RKO (cell line): Measurements from ENCODE around the gene HSF2.

Source experiments
- DNase-seq: peaks from one replicate; pipeline ENCODE4 v3.0.0-alpha.2; 2016; ENCODE audit warnings: low spot score

Gene HSF2, protein sequence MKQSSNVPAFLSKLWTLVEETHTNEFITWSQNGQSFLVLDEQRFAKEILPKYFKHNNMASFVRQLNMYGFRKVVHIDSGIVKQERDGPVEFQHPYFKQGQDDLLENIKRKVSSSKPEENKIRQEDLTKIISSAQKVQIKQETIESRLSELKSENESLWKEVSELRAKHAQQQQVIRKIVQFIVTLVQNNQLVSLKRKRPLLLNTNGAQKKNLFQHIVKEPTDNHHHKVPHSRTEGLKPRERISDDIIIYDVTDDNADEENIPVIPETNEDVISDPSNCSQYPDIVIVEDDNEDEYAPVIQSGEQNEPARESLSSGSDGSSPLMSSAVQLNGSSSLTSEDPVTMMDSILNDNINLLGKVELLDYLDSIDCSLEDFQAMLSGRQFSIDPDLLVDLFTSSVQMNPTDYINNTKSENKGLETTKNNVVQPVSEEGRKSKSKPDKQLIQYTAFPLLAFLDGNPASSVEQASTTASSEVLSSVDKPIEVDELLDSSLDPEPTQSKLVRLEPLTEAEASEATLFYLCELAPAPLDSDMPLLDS

DNA sequence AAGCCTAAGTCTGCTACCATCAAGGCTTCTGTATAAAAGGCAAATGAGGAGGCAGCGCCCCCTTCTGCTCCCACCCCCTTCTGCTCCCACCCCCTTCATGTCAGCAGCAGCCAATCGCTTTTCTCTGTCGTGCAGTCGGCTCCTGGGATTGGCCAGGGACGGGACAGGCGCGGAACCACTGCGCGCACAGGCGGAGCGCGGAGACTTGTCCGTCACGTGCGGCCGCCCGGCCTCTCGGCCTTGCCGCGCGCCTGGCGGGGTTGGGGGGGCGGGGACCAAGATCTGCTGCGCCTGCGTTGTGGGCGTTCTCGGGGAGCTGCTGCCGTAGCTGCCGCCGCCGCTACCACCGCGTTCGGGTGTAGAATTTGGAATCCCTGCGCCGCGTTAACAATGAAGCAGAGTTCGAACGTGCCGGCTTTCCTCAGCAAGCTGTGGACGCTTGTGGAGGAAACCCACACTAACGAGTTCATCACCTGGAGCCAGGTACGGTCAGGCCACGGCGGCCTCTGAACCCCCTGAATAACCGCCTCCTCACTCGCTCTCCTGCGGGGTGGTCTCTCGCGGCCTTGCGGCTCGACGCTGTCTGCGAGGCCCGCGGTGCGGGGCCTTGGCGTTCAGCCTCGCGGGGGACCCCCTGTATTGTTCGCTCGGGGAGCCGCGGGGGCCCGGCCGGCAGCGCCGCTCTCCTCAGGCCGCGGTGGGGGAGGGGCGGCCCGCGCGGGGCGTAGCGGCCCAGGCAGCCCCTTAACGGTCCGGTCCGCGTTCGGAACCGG is at the start of gene HSF2:
Gene HSF2, plus strand, starts transcription at position 305 of the 773 bp plus-strand sequence. Its CDS starts 86 bp downstream, at position 391.
- peak; percentile 96 for DNase-seq

DNA sequence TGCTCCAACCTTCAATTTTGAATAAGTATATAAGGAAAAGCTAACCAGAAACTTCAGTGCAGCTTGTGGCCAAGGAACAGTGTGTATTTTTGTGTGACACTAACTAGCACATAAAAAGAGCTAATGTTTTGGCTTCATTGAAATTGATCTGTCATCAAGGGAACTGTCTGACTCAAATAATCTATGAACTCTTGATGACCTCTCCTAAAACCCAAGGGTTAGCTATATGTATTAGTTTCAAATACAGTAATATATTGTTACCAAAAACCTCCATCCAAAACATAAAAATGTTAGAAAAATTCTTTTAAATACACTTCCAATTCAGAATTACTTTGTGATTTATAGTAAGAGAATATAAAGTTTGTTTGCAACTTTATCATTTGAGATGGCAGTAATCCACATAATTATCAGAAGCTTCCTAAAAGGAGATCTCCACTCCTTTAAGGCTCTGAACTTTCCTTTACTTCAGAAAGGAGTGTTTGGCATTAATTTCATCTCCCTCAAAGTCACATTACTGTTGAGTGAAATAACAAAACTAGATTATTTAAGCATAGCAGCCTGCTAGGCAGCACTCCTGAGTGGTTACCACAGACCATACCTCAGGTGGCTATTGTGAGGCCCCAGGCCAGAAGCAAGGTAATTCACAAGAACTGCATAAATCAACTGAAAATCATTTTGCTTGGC is 46.3 kb upstream of the HSF2 start:
- DNase-seq: no peak

- DNase-seq: no peak
These were observed 38.6 kb upstream of the HSF2 start for GRCh38 chr6:122360809-122361208.

- DNase-seq: no peak
These were observed 38.0 kb upstream of the HSF2 start for GRCh38 chr6:122361314-122361979.

DNA sequence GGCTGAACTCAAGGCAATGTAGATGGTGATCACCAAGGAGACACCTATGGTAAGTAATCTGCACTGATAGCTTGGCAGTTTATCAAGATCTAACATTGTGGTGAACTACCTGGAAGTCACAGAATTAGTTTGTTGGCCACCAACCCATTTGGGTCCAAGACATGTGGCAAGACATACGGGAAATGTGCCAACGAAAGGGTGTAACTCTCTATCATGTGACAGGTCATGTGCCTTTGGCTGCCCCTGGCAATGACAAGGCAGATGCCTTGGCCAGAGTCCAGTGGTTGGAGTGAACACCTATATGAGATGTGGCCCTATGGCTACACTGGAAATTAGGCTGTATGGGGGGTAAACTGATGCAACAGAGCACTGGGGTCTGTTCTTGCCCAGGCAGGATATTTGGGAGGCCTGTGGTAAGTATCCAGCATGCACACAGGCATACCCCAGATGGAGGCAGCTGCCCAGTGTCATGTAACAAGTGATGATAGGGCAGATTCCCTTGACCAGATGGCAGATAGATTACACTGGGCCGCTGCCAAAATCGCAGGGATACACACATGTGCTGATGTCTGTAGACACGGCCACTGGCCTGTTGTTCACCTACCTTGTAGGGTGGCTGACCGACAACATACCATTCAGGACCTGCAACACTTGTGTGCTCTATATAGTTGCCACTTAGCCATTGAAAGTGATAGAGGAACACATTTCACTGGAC is 35.5 kb upstream of the HSF2 start:
- DNase-seq: no peak

DNA sequence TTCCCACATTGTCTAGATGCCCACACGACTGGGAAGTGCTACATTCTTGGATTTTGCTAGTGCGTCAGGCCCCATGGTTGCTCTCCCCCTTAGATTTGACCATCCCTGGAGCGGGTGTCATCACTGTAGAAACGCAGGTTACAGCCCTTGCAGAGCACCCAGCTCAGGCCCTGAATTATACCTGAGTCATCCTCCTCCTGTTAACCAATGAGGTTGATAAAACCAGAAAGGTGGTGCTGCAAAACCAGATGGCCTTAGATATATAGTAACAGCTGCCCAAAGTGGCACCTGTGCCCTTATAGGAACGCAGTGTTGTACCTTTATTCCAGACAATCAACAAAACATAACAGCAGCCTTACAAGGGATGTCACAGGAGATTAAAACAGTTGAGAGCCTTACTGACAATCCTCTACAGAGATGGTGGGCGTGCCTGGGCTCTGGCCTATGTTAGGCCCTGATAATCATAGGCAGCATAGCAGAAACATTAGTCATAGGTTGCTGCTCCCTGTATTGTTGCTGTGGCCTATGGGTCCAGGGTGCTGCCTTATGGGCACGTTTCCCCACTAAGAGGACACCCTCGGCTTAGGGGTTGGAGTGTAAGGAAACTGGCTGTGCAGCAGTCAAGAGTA is 33.6 kb upstream of the HSF2 start:
- no peak for DNase-seq

- no peak for DNase-seq
These were observed 32.3 kb upstream of the HSF2 start for GRCh38 chr6:122367171-122367570.

- DNase-seq: no peak
These were observed 29.9 kb upstream of the HSF2 start for GRCh38 chr6:122369536-122369935.

- DNase-seq: peak; percentile 28
These were observed 26.8 kb upstream of the HSF2 start for GRCh38 chr6:122372647-122373046.

- no peak for DNase-seq
These were observed 25.1 kb upstream of the HSF2 start for GRCh38 chr6:122374307-122374706.

DNA sequence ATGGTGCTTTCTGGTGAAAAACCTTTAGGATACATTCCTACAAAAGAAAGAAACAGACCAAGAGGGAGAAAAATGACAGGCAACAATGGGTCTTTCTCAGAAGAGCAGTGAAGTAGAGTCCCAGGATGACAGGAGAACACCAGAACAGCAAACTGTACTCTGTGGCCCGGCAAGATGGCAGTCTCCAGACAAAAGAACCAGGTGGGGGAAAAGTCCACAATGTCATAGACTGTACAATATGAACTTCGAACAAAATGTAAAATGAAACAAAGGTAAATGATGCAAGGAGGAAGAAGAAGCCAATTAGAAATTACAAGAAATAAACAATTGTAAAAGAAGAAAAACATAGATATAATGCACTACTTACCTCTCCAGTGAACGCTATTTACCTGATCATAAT is 23.2 kb upstream of the HSF2 start:
- DNase-seq: no peak

DNA sequence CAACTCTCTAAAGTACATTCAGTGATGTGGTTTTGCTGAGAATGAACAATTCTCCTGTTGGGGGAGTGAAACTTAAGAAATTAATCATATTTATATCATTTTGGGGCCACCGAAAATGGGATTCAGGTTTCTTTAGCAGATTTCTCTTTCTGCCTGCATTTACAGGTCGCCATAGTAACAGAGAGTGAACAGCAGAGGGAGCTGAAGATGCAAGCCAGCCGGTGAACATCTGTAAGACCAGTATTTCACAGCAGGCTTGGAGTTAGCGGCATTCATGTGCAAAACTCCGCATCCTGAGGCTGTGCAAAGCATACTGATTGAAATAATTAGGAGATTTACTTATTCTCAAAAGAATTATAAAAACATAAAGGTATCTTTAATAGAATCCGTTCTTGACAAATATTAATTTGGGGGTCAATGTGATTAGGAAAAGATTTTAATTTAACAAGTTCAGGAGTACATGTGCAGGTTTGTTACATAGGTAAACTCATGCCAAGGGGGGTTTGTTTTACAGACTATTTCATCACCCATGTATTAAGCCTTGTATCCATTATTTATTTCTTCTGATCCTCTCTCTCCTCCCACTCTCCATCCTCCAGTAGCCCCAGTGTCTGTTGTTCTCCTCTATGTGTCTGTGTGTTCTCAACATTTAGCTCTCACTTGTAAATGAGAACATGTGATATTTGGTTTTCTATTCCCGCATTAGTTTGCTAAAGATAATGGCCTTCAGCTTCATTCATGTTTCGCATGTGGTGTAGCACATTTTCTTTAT is 17.8 kb upstream of the HSF2 start:
- DNase-seq: peak; percentile 75

DNA sequence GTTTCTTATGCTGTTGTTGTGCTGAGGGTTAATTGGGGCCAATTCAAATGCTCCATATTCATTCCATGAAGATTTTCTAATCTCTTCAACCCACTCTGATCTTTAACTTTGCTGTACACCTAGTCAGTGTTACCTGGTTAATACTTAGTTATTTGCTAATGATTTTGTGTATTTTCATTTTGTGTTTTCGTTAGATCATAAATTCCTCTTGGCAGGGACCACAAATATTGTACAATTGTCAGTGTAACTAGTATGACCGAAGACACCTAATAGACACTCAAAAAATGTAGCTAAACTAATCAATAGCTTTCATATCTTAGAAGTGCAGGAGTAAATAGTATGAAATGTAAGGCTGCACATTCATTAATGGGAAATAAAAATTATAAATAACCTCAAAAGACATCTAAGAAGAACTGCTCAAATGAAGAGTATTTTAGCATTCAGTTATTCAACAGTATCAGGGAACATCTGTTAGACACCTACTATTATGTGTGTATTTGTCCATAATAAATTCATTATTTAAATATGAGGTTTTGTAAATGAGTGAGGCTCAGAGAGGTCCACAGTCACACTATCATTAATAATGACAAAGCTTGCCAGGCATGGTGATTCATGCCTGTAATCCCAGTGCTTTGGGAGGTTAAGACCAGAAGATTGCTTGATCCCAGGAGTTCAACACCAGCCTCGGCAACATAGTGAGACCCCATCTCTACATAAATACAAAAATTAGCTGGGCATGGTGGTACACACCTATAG is 13.4 kb upstream of the HSF2 start:
- DNase-seq: no peak

- DNase-seq: no peak
These were observed 10.5 kb upstream of the HSF2 start for GRCh38 chr6:122388945-122389344.

DNA sequence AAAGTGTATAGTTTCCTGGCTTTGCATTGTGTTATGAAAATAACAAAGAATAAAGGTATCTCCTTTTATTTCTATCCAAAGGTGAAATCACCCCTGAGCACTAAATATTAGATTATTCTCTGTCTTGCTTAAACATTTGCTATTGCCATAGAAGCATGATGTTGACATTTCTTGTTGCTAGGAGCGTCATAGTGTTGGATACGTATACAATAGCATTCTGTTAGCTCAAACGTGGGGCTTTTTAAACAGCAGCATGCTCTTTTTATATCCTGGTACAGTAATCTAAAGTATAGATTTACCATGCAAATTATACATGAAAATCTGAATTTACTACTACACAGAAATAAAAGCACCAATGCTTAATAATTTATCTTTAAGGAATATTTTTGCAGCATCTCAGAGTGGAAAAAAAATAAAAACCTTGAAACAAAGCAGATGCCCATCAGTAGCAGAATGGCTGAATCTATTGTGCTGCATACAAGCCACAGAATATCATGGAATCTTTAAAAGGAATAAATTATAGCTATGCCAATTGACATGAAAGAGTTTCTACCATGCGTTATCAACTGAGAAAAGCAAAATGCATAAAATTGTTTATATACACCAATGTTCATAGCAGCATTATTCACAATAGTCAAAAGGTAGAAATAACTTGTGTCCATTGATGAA is 9.6 kb upstream of the HSF2 start:
- DNase-seq: no peak

DNA sequence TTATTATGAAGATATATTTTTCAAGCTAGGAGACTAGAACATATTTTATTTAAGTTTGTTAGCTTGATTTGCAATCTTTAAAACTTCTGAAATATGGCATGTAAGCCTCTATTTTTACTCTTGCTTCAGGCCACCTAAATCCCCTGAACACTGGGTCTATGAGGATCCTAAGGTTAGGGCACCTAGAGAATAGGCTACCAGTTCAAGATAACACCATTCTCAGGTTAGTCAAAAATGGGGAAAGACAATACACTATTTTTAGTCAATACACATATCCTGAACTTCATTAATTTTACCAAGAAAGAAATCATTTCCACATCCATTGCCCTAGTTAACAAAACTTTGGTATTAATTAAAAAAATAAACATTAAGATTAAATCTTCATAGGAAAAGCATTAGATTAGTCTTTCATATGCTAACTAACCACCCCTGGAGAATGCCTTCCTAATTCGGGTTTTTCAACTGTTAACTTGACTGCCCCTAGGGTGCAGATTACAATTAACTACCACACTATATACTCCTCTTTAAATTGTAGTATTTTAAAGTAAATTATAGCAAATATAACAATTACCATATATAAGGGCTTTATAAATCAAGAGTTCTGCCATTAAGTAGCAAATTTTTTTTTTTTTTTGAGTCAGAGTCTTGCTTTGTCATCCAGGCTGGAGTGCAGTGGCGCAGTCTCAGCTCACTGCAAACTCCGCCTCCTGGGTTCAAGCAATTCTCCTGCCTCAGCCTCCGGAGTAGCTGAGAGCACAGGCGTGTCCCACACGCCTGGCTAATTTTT is 6.7 kb upstream of the HSF2 start:
- DNase-seq: no peak

DNA sequence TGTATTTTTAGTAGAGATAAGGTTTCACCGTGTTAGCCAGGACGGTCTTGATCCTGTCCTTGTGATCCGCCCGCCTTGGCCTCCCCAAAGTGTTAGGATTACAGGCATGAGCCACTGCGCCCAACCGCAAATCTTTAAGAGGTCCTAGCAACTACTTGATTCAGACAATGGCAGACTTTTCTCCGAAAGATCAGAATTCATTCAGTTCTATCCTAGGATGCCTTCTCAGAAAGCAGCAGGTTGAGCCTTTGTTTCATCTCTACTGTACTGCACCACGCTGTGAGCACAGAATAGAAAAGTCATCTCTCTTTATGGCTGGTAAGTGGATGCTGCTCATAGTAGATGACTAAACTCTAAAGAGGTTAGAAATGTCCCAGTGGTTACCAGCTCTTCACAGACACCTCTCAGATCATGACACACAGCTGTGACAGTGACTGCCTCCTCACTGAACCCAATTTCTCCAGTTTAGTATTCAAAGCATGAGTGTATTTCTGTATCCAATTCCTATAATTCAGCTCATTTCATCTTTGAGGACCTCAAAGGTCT is 6.0 kb upstream of the HSF2 start:
- DNase-seq: no peak

- no peak for DNase-seq
These were observed 5.4 kb upstream of the HSF2 start for GRCh38 chr6:122394016-122394415.
